HG02763 (cell line): ENCODE results near the gene JPT1.

Experiments
- ATAC-seq: cut with Tn5 transposase; IDR thresholded peaks from one replicate; pipeline ENCODE4 v1.9.1; 2021; ENCODE audit warnings: mild to moderate bottlenecking, moderate library complexity; ENCODE audit not compliant: unreplicated experiment

JPT1 gene

GRCh38 chr17:75109407-75110233, 44.7 kb downstream of the JPT1 start, which contains the start of gene ARMC7:
Gene ARMC7 (plus strand): TSS chr17:75109969. CDS start chr17:75110289, 320 bp downstream.
- peak; percentile 68 for ATAC-seq

- no peak for ATAC-seq
These were observed 45.3 kb downstream of the JPT1 start for GRCh38 chr17:75109046-75109406.

GRCh38 chr17:75108193-75108592, 46.1 kb downstream of the JPT1 start:
- ATAC-seq: no peak

- no peak for ATAC-seq
These were observed 48.9 kb downstream of the JPT1 start for GRCh38 chr17:75105126-75106080.

- ATAC-seq: no peak
These were observed 50.4 kb downstream of the JPT1 start for GRCh38 chr17:75103601-75104554.

GRCh38 chr17:75102385-75102821, 51.9 kb downstream of the JPT1 start:
- no peak for ATAC-seq

GRCh38 chr17:75099881-75100595, 54.3 kb downstream of the JPT1 start:
- no peak for ATAC-seq

GRCh38 chr17:75098861-75099260, 55.5 kb downstream of the JPT1 start:
- ATAC-seq: no peak

GRCh38 chr17:75097865-75098264, 56.4 kb downstream of the JPT1 start:
- ATAC-seq: no peak

GRCh38 chr17:75096082-75096625, 58.2 kb downstream of the JPT1 start:
- no peak for ATAC-seq

- no peak for ATAC-seq
These were observed 59.4 kb downstream of the JPT1 start for GRCh38 chr17:75094871-75095399.

- ATAC-seq: no peak
These were observed 60.7 kb downstream of the JPT1 start for GRCh38 chr17:75093548-75094158.

- no peak for ATAC-seq
These were observed 62.4 kb downstream of the JPT1 start for GRCh38 chr17:75091855-75092327.

- ATAC-seq: no peak
These were observed 63.1 kb downstream of the JPT1 start for GRCh38 chr17:75090871-75091854.

- ATAC-seq: no peak
These were observed 65.6 kb downstream of the JPT1 start for GRCh38 chr17:75088465-75089417.
